Measurements from ENCODE around the gene ITGB1BP1. TPM values are rescaled to one million over a fixed set of nuclear protein-coding genes. Genes with fewer than 3 reads are reported as not detected.
A peak's percentile ranks its signal among the peaks of the same experiment; 100 is the strongest.

Gene ITGB1BP1
- total and polyA plus RNA-seq, 2 of the 13 experiments (the other 11 are each of a cell fraction or from before 2014, with no cell fraction given): 106 to 108 TPM

DNA sequence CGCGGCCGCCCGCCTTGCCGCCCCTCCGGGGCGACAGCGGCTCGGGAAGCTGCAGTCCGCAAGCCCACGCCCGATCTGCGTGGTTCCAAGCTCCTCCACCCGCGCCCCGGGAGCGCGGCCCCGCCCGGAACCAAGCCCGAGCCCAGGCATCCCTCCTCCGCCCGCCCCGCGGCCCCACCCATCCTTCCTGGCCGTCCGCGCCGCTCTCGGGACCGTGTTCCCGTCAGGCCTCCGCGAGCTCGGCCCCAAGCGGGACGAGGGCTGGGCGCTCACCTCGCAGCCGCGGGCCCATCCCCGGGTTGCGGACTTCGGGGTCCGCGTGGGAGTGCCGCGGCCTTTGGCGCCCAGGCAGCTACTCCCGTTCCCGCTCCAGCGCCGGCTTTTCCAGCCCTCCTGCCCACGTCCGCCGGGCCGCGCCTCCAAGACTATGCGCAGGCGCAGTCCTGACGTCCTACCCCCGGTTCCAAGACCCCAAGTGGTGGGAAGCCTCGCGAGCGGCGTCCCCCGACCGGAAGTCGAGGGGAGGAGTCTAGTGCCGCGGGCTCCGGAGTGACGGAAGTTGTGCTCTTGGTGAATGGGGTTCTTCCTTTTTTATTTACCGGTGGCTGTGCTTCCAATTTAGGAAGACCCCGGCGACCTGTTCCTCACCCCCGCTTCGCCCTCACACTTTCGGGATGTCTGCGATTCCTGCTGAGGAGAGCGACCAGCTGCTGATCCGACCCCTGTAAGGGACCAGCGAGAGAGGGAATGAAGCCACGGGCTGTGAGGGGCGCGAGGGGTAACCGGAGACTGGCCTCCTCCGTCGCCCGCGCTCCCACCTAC is at the start of gene ITGB1BP1, which contains the start of gene CPSF3 (continued):
- TF ChIP-seq ZBTB33 (CRISPR knock-in tag; IDR thresholded peaks at IDR 0.05) (peak; percentile 33; the same call in 1 of the 2 replicates), SKIL (CRISPR knock-in tag; IDR thresholded peaks at IDR 0.05; ENCODE audit: borderline replicate concordance) (peak; percentile 31; the same call in 1 of the 2 replicates), NFIC (IDR thresholded peaks at IDR 0.05; ENCODE audit: low read length) (no peak; the same call in 1 of the 2 replicates), ZNF616 (CRISPR knock-in tag; IDR thresholded peaks at IDR 0.05; ENCODE audit: low read depth) (no peak), HDAC2 (CRISPR knock-in tag; IDR thresholded peaks at IDR 0.05) (peak; percentile 50), ZMYM3 (CRISPR knock-in tag; IDR thresholded peaks at IDR 0.05) (peak; percentile 71), ZNF615 (CRISPR knock-in tag; IDR thresholded peaks at IDR 0.05; ENCODE audit: borderline replicate concordance) (no peak), RORA (CRISPR knock-in tag; IDR thresholded peaks at IDR 0.05) (no peak), HMGA1 (CRISPR knock-in tag; conservative IDR thresholded peaks at IDR 0.05) (no peak), SNAI1 (CRISPR knock-in tag; IDR thresholded peaks at IDR 0.05; ENCODE audit: borderline replicate concordance) (peak; percentile 73; the same call in 1 of the 2 replicates), POGZ (CRISPR knock-in tag; IDR thresholded peaks at IDR 0.05) (peak; percentile 80), ZNF350 (CRISPR knock-in tag; IDR thresholded peaks at IDR 0.05; ENCODE audit: borderline replicate concordance, low read depth) (peak; percentile 91), ARNT (IDR thresholded peaks at IDR 0.05) (no peak), ZNF317 (CRISPR knock-in tag; IDR thresholded peaks at IDR 0.05) (peak; percentile 59; the same call in 1 of the 2 replicates), FOXP1 (IDR thresholded peaks at IDR 0.05) (no peak), FOXP1 (CRISPR knock-in tag; IDR thresholded peaks at IDR 0.05) (peak; percentile 15; the same call in 1 of the 2 replicates), ZNF660 (CRISPR knock-in tag; IDR thresholded peaks at IDR 0.05; ENCODE audit: borderline replicate concordance, low read depth) (no peak), BRD4 (CRISPR knock-in tag; IDR thresholded peaks at IDR 0.05) (peak; percentile 27; the same call in 1 of the 2 replicates)
- TF ChIP-seq, protein P1, sequence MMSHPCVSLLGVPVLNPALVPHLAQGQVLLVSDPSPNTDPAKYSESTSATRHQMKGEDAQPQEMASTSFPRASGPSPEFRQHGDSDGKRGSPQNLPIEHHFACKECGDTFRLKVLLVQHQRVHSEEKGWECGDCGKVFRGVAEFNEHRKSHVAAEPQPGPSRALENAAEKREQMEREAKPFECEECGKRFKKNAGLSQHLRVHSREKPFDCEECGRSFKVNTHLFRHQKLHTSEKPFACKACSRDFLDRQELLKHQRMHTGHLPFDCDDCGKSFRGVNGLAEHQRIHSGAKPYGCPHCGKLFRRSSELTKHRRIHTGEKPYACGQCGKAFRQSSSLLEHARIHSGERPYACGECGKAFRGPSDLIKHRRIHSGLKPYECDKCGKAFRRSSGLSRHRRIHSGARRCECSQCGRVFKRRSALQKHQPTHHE (CRISPR knock-in tag; IDR thresholded peaks at IDR 0.05; ENCODE audit: borderline replicate concordance): no peak; the same call in 1 of the 2 replicates
- TF ChIP-seq, protein P2, sequence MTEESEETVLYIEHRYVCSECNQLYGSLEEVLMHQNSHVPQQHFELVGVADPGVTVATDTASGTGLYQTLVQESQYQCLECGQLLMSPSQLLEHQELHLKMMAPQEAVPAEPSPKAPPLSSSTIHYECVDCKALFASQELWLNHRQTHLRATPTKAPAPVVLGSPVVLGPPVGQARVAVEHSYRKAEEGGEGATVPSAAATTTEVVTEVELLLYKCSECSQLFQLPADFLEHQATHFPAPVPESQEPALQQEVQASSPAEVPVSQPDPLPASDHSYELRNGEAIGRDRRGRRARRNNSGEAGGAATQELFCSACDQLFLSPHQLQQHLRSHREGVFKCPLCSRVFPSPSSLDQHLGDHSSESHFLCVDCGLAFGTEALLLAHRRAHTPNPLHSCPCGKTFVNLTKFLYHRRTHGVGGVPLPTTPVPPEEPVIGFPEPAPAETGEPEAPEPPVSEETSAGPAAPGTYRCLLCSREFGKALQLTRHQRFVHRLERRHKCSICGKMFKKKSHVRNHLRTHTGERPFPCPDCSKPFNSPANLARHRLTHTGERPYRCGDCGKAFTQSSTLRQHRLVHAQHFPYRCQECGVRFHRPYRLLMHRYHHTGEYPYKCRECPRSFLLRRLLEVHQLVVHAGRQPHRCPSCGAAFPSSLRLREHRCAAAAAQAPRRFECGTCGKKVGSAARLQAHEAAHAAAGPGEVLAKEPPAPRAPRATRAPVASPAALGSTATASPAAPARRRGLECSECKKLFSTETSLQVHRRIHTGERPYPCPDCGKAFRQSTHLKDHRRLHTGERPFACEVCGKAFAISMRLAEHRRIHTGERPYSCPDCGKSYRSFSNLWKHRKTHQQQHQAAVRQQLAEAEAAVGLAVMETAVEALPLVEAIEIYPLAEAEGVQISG (CRISPR knock-in tag; IDR thresholded peaks at IDR 0.05): peak; percentile 88

All from HepG2 (cell line).